HuH-7.5 (cell line): ENCODE results near the gene SLC35D1.

ENCODE experiments used
- DNase-seq: peaks from one replicate; pipeline ENCODE4 v3.0.0; 2011; ENCODE audit warnings: low spot score

Gene SLC35D1

DNA sequence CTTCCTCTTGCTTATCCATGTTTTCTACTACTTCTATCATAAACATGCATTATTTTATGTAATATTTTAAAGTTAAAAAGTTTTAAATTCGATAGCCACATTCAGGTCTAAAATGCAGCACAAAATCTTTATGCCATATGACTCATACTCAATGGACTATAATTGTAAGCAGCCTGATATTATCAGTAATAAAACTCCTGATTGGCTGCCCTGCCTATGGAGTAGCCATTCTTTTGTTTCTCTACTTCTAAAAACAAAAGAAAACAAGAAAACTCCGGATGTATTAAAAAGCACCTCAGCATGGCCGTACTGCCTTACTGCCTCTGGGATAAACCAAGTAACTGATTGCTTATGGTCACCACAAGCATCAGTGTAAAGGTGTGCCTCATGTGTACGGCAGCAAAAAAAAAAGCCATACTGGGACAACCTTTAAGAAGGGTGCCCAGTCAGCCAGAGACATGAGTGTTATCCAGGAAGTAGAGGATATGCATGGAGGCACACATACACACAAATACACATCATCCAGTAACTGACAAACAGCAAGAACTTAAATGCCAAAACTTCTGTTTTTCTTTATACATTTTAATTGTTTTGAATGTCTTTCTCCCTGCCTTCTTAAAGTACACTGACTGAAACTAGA is 9.2 kb downstream of the SLC35D1 start:
- no peak for DNase-seq

DNA sequence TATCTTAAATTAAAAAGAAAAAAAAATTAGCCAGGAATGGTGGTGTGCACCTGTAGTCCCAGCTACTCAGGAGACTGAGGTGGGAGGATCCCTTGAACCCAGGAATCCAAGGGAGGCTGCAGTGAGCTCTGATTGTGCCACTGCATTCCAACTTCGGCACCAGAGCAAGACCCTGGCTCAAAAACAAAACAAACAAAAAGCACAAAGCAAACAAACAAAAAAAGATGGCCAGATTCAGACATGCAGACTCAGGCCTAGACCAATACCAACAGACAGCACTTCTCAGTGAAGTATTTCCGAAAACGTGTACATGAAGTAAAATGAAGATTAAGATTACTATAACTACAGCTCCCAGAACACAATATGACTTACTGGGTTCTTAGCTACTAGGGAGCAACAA is 10.6 kb downstream of the SLC35D1 start:
- DNase-seq: no peak

DNA sequence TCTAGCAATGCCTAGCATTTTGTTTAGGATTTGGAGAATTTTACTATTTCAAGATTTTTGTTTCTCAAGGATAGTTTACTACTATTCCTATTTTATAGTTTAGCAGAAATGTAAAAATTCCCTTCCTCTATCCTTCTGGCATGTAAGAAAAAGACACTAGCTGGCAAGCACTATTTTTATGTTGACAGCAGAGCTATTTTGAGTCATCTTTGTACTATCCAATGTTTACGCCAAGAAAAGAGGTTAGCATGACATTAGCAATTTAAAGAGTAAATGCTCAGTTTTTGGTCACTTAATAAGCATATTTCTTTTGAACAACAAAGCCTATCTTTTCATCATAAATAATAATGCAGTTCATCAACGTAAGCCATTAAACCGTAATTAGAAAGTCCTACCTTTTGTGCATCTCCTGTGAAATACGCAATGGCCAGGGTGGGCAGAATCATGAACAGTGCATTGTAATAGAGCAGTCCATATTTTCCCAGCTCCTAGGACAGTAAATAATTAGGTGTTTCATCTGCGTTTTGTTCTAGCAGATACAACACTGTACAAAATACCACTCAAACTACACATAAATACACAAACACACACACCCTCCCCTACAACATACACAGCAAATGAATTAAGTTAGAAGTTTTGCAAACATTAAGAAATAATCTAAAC is 12.0 kb downstream of the SLC35D1 start:
- no peak for DNase-seq

DNA sequence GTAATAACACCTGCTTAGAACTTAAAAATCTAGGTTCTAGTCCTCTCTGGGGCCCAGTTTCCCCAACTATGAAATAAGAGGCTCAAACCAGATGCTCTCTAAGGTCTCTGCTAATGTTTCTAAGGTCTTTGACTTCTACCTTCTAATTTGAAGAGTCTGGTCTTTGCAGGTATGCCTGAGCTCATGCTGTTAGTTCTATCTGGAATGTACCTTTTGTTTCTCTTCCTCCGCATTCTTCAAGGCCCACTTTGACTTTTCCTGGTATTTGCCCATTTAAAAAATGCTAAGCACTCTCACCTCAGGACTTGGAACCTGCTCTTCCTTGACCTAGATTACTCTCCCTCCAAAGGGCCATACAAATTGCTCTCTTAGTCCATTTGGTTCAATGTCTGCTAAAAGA is 13.5 kb downstream of the SLC35D1 start:
- no peak for DNase-seq

DNA sequence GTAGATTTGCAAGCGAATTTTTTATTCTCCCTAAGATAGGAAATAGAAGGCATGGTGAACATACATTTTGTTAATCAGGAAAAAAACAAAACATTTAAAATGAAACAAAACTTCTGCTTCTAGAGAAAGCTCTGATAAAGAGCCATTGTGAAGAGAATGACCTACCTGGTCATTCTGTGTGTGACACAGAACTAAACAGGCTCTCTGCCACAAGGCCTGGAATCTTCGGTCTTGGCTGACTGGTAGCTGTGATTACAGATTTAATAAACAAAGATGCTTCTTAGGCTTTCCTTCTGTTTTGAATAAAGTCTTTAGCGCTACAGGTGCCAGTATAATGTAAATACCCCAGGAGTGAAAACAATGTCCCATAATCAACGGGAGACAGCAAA is 22.1 kb downstream of the SLC35D1 start:
- no peak for DNase-seq

DNA sequence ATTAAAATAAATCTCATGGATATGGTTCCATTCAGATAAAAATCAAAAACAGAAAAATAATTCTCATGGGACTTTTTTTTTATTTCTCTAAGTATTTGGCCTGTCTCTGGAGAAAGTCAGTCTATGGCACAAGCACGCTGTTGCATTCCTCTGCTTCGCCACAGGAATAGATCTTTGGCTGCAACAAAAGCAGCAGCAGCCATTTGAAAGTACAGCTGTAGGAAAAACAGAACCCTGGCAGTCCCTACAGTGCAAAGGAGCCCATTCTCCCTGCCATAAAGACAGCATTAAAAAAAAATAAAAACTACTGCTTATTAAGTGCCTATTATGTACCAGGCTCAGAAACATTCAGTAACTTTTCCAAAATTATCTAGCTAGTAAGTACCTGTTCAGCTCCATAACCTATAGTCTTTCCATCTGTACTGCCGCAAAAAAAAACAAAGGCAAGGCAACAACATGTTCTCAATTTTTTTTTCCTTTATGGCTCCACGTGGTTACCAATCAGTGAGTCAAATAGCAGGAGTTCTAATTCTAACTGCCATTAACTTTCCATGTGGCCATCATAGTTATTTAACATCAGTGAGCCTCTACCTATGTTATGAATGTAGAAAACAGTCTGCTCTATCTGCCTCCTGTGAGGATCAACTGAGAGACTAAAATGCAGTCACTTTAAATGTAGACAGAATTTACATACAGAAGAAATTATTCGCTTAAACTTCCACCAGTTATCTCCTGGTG is 22.7 kb downstream of the SLC35D1 start:
- no peak for DNase-seq

DNA sequence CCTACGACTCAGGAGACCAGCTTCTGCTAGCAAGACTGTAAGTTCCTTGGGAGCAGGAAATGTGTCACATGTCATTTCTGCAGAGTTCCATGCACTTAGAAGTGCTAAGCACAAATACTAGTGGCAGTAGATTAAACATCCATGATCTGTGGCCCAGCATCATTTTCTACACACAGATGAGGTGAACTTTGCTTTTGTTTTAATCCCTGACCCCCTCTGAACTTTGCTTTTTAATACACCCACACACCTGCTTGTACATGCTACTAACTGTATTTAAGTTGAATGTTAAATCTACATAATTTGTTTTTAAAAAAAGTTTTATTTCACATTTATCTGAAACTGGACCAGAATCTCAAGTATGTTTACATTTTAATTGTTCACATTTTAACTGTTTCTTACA is 24.5 kb downstream of the SLC35D1 start:
- DNase-seq: no peak

DNA sequence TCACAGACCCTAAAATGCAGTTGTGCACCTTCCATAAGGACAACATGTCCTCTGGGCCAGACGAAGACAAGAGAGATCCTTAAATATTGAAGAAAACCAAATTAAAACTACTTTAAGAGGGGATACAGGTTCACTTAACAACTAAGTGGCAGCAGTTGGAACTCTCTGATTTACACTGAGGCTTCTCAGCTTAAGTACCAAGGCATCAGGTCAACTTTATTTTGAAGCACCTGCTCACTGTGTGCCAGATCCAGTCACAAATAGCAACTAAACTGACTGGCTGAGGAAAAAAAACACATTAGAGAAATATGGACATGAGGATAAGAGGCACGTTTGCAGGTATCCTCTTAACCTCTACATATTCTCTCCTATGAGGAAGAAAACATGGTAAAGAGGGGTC is 33.2 kb downstream of the SLC35D1 start:
- no peak for DNase-seq

DNA sequence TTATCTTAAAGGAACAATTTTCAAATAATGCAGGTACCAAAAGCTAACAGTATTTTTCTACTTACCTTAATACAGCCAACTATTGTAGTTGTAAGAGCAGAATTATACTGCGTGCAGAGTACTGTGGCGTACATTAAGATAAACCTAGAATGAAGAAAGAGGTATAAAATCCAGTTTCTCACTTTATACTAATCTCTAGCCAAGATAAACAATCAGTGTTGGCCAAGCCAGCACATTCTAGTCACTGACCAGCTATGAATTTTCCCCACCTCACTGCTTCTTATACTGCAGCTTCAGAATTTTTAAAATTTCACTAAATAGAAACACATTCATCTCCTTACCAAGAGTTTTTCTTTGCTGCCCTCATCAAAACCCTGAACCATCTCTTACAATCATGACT is 33.6 kb downstream of the SLC35D1 start:
- no peak for DNase-seq

DNA sequence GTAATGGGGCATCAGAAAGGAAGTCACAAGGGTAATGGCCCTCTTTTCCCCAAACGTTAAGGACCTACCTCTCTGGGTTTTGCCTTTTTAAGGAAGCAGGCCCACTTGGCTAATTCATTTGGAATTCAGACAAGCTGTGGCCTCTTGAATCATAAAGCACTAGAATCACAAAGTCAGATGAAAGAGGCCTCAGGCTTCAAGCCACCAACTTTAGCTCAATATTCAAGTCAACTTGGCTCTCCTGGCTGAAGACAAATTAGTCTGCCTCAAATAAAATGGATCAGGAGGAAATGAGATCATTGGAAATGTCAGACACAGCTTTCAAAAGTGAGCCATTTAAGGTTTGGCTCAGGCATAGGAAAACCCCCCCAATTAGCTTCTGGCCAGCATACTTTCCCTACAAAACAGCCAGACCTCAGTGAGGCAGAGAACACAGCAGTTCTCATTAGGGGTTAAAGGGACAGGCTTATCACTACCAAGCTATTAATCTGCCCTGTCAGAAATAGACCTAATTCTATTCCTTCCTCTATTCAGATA is 34.3 kb downstream of the SLC35D1 start:
- no peak for DNase-seq

DNA sequence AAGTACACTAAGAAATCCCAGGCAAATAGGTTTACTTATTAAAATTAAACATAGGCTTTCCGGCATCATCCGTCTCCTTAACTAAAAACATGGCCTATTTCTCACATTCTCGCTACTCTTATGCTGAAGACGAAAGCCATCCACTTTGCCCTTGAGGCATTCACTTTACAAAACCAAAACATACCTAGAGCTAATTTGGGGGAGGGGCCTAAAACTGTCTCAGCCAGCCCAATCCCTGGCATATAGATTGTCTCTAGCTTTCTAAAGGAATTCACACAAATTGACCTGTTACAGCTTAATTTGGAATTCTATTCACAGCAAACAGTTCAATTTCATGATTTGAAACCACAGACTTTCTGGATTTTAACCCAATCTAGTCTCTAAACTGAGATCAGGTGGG is 34.8 kb downstream of the SLC35D1 start:
- no peak for DNase-seq

DNA sequence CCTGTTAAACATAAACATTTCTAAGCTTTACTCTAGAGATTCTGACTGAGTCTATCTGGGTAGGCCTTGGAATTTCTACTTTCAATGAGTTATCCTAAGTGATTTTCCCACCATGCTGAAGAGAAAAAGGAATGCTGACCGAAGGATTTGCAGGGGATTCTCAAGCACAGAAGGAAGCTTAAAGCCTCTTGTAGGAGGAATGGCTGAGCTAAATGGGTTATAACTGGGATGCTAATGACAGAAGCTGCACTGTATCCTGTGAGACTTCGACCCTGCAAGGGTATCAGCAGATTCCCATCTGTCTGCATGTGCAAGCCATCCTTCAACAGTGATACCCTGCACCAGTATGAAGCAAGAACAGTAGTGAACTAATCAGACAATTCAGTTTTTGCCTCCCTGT is 35.4 kb downstream of the SLC35D1 start:
- no peak for DNase-seq

DNA sequence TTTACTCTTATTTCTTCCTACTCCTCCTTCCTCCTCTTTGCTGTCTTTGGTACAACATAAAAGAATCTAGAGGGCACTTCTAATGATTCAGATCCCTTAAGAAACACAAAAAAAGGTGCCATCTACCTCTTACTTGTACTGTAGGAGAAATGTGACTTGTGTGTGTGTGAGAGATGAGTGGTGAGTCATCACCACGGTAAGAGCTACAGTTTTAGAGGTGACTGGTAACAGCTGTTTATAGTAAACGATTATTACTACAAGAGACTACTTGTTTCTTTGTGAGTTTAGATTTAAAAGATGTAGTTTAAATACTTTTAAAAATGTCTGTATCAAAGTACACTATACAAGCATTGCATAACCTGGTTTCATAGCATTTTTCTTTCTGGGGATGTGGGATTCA is 40.4 kb downstream of the SLC35D1 start:
- DNase-seq: no peak

DNA sequence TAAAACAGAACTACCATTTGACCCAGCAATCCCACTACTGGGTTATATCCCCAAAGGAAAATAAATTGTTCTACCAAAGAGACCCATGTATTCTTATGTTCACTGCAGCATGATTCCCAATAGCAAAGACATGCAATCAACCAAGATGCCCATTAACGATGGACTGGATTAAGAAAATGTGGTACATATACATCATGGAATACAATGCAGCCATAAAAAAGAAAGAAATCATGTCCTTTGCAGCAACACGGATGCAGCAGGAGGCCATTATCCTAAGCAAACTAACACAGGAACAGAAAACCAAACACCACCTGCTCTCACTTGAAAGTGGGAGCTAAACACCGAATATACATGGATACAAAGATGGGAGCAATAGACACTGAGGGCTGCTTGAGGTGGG is 44.2 kb downstream of the SLC35D1 start:
- DNase-seq: no peak

DNA sequence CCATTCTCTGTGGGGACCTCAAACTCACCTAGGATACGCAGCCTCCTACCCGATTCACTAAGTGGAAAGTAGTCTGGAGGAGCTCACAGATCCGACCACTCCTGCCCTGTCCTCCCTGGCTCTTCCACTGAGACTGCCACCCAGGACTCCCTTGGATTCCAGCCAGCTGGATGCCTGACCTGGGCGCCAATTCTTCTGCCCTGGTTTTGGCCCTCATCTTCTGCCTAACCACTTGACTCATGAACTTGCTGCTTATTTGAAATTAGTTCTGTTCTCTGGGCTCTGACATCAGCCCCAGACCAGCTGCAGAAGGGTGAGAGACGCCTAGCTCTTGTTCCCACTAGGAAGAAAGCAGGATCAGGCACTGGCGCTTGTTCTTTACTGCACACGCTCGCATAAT is 48.9 kb downstream of the SLC35D1 start:
- no peak for DNase-seq

DNA sequence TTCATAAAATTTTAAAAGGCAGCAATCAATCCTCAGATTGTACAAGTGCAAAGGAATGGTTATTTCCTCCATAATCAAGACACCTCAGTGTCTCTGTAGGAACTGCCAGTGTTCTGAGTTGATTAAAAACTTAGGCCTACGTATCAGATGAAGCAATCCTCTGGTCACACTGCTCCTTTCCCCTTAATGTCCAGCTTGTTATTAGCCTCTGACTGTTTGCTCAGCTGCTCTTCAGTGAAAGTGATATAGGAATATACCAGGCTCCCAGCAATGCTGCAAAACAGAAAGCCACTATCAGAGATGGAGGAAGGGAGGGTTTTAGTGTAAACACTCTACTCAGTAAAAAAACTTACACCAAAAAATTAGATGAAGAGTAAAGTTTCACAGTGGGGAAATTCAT is 49.8 kb downstream of the SLC35D1 start:
- DNase-seq: no peak

DNA sequence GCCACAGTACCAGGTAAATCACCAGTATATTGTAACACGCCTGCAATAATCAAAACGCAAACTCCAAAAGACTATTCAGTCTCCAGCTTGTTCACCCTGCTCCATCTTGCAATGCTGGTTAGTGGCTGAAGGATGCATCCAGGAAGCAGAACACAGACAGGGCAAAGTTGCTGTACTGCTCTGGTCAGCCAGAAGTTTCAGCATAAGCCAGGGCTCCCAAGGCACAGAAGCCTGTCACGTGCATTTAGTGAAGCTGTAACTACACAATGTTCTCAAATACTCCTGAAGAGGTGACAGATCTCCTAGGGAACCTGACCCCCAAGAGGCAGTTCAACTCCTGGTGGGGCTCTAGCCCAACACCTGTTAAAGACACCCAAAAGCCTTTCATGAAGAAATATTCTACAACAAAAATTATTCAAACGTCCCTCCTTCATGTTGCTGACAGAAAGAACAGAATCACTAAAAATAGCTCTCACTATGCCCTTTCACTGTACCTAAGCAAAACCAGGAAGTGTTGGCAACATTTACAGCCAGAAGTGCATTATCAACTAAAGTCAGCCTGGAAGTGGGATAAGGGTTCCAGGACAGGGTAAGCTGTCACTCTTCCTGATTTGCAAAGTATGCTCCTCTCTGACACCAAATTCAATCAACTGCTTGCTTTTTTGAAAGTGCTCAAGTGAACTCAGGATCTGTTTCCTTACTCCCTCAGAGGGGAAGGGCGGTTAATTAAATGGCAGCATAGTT is 52.1 kb downstream of the SLC35D1 start:
- DNase-seq: no peak

DNA sequence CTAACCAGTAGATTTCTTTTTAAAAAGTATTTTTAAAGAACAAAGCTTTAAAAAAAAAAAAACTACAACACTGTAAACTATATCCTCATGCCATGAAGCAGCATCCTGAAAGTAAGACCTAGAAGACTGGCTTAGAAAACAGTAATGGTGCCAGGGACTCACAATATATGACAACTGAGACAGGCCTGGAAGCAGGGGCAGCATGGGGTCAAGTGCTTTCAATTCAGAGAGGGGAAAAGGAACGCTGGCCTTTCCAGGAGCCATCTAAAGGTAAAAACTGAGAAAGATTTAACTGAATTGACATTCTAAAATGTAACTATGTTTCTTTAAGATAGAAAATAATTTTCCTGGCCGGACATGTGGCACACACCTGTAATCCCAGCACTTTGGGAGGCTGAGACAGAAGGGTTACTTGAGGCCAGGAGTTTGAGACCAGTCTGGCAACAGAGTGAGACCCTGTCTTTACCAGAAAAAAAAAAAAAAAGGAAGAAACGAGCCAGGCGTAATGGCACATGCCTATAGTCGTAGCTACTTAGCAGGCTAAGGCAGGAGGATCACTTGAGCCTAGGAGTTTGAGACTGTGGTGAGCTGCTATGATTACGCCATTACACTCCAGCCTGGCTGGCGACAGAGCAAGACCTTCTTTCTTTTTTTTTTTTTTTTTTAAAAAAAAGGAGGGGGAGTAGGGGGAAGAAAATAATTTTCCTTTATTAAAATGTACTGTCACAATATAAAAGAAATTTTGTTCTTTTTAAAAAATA is 54.1 kb downstream of the SLC35D1 start:
- DNase-seq: no peak

DNA sequence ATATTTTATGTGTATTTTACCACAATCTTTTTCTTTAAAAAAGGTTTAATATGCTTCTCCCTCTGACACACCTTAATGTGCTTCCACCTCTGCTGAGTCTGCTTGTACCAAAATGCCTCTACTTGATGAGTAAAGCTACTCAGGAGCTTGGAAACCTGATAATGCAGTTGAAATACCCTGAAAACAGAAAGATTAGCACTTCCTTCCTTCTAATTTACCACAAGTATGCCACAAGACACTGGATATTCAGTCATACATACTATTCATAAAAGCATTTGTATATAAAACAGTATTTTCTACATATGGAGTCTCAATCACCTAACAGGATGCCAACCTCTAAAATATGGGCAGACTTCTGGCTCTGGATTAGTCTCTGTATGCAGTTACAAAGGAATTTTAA is 55.0 kb downstream of the SLC35D1 start:
- no peak for DNase-seq

DNA sequence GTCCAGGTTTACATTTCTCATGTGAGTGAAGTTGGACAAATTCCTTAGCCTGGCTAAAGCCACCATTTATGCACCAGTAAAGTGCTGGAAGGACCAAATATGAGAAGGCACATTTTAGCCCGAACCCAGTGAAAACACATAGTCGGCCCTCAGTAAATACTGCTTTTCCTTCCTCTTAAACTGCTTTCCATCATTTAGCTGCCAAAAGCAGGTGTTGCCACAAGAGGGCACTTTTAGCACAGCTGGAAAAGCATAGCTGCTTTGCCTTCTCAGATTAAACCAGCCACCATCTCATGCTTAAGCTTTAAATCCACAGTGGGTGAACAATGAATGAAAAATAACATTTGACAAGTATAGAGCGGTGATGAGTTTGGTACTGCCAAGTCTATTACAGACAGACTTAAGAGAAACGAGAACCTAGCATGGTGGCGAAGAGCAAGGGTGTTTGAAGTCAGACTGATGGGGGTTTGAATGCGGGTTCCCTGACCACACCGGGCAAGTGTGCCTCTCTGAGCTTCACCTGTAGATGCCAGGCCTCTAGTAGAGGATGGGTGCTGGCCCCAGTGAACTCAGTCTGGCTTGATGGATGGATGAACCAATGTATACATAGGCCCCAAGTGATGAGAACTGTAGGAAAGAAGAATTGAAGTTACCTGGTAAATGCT is 57.8 kb downstream of the SLC35D1 start:
- peak; percentile 20 for DNase-seq

DNA sequence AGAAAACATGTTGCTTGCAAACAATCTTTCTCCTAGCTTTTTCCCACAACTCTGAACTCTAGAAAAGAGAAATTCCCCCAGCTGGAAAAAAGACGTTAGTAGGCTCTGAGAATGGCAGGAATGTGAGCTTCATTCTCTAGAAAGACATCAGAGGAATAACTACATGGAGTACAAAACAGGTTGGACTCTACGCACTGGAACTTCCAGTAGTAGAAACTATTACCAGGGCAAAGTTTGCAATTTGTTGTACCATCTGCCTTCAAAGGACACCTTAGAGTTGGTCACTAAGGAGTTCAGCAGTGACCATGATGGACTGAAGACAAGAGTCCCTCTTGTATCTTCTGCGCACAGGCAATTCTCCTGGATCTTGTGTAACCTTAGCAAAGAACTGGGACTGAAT is 60.9 kb downstream of the SLC35D1 start:
- no peak for DNase-seq
